ENCODE results near the gene PLXNA2. TPM values are rescaled to one million over a fixed set of nuclear protein-coding genes. Genes with fewer than 3 reads are reported as not detected.

The PLXNA2 gene
- total and polyA plus RNA-seq, 2 of the 13 experiments (the other 11 are each of a cell fraction or from before 2014, with no cell fraction given): 1.1 to 2.1 TPM

DNA sequence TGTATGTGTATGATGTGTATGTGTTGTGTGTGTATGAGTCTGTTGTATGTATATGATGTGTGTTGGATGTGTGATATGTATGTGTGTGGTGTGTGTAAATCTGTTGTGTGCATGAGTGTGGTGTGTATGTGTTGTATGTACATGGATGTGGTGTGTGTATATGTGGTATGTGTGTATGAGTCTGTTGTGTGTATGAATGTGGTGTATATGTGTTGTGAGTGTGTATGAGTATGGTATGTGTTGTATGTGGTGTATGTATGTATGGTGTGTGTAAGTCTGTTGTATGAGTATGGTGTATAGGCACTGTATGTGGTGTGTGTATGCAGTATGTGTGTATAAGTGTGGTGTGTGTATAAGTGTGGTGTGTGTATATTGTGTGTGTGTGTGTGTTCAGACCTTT is 95.0 kb downstream of the PLXNA2 start (continued):
- TF ChIP-seq, protein P1, sequence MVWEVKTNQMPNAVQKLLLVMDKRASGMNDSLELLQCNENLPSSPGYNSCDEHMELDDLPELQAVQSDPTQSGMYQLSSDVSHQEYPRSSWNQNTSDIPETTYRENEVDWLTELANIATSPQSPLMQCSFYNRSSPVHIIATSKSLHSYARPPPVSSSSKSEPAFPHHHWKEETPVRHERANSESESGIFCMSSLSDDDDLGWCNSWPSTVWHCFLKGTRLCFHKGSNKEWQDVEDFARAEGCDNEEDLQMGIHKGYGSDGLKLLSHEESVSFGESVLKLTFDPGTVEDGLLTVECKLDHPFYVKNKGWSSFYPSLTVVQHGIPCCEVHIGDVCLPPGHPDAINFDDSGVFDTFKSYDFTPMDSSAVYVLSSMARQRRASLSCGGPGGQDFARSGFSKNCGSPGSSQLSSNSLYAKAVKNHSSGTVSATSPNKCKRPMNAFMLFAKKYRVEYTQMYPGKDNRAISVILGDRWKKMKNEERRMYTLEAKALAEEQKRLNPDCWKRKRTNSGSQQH (CRISPR knock-in tag; IDR thresholded peaks at IDR 0.05; ENCODE audit: low read depth): no peak
- TF ChIP-seq ZNF207 (IDR thresholded peaks at IDR 0.05; ENCODE audit: borderline replicate concordance) (0 out of 2 replicates have a peak, but pooled peaks have one; percentile 59), GZF1 (CRISPR knock-in tag; IDR thresholded peaks at IDR 0.05) (no peak), STAT5B (CRISPR knock-in tag; IDR thresholded peaks at IDR 0.05) (no peak), ZIK1 (CRISPR knock-in tag; IDR thresholded peaks at IDR 0.05; ENCODE audit: borderline replicate concordance, low read depth) (no peak), RBM22 (optimal IDR thresholded peaks at IDR 0.05; ENCODE audit: low read length) (no peak), MXD4 (CRISPR knock-in tag; IDR thresholded peaks at IDR 0.05) (no peak), FOXM1 (CRISPR knock-in tag; IDR thresholded peaks at IDR 0.05) (no peak), STAG1 (CRISPR knock-in tag; IDR thresholded peaks at IDR 0.05) (no peak), GABPA (IDR thresholded peaks at IDR 0.05; ENCODE audit: low read depth, low read length) (no peak), GABPA (CRISPR knock-in tag; IDR thresholded peaks at IDR 0.05; ENCODE audit: low read depth) (no peak), ZNF83 (CRISPR knock-in tag; IDR thresholded peaks at IDR 0.05; ENCODE audit: borderline replicate concordance) (no peak), NFIC (IDR thresholded peaks at IDR 0.05; ENCODE audit: low read length) (no peak)
- TF ChIP-seq, protein P2, sequence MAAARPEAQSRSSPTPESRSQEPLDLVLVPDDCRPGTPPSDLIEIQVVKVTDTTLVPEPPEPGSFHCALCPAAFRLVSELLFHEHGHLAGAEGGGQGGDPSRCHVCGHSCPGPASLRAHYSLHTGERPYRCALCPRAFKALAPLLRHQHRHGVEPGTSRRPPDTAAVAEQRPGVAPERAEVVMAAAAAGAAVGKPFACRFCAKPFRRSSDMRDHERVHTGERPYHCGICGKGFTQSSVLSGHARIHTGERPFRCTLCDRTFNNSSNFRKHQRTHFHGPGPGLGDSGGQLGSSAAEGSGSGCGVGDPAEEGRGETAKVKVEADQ (CRISPR knock-in tag; IDR thresholded peaks at IDR 0.05; ENCODE audit: borderline replicate concordance): no peak
- TF ChIP-seq, protein P3, sequence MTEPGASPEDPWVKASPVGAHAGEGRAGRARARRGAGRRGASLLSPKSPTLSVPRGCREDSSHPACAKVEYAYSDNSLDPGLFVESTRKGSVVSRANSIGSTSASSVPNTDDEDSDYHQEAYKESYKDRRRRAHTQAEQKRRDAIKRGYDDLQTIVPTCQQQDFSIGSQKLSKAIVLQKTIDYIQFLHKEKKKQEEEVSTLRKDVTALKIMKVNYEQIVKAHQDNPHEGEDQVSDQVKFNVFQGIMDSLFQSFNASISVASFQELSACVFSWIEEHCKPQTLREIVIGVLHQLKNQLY (CRISPR knock-in tag; IDR thresholded peaks at IDR 0.05): no peak
- TF ChIP-seq, protein P4, sequence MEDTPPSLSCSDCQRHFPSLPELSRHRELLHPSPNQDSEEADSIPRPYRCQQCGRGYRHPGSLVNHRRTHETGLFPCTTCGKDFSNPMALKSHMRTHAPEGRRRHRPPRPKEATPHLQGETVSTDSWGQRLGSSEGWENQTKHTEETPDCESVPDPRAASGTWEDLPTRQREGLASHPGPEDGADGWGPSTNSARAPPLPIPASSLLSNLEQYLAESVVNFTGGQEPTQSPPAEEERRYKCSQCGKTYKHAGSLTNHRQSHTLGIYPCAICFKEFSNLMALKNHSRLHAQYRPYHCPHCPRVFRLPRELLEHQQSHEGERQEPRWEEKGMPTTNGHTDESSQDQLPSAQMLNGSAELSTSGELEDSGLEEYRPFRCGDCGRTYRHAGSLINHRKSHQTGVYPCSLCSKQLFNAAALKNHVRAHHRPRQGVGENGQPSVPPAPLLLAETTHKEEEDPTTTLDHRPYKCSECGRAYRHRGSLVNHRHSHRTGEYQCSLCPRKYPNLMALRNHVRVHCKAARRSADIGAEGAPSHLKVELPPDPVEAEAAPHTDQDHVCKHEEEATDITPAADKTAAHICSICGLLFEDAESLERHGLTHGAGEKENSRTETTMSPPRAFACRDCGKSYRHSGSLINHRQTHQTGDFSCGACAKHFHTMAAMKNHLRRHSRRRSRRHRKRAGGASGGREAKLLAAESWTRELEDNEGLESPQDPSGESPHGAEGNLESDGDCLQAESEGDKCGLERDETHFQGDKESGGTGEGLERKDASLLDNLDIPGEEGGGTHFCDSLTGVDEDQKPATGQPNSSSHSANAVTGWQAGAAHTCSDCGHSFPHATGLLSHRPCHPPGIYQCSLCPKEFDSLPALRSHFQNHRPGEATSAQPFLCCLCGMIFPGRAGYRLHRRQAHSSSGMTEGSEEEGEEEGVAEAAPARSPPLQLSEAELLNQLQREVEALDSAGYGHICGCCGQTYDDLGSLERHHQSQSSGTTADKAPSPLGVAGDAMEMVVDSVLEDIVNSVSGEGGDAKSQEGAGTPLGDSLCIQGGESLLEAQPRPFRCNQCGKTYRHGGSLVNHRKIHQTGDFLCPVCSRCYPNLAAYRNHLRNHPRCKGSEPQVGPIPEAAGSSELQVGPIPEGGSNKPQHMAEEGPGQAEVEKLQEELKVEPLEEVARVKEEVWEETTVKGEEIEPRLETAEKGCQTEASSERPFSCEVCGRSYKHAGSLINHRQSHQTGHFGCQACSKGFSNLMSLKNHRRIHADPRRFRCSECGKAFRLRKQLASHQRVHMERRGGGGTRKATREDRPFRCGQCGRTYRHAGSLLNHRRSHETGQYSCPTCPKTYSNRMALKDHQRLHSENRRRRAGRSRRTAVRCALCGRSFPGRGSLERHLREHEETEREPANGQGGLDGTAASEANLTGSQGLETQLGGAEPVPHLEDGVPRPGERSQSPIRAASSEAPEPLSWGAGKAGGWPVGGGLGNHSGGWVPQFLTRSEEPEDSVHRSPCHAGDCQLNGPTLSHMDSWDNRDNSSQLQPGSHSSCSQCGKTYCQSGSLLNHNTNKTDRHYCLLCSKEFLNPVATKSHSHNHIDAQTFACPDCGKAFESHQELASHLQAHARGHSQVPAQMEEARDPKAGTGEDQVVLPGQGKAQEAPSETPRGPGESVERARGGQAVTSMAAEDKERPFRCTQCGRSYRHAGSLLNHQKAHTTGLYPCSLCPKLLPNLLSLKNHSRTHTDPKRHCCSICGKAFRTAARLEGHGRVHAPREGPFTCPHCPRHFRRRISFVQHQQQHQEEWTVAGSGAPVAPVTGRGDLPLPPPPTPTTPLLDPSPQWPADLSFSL (CRISPR knock-in tag; IDR thresholded peaks at IDR 0.05): peak; percentile 86; the same call in 1 of the 2 replicates
- TF ChIP-seq, protein P5, sequence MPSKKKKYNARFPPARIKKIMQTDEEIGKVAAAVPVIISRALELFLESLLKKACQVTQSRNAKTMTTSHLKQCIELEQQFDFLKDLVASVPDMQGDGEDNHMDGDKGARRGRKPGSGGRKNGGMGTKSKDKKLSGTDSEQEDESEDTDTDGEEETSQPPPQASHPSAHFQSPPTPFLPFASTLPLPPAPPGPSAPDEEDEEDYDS (CRISPR knock-in tag; IDR thresholded peaks at IDR 0.05): no peak
- TF ChIP-seq, protein P6, sequence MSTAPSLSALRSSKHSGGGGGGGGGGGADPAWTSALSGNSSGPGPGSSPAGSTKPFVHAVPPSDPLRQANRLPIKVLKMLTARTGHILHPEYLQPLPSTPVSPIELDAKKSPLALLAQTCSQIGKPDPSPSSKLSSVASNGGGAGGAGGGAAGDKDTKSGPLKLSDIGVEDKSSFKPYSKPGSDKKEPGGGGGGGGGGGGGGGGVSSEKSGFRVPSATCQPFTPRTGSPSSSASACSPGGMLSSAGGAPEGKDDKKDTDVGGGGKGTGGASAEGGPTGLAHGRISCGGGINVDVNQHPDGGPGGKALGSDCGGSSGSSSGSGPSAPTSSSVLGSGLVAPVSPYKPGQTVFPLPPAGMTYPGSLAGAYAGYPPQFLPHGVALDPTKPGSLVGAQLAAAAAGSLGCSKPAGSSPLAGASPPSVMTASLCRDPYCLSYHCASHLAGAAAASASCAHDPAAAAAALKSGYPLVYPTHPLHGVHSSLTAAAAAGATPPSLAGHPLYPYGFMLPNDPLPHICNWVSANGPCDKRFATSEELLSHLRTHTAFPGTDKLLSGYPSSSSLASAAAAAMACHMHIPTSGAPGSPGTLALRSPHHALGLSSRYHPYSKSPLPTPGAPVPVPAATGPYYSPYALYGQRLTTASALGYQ (CRISPR knock-in tag; IDR thresholded peaks at IDR 0.05): no peak
- TF ChIP-seq, protein P7, sequence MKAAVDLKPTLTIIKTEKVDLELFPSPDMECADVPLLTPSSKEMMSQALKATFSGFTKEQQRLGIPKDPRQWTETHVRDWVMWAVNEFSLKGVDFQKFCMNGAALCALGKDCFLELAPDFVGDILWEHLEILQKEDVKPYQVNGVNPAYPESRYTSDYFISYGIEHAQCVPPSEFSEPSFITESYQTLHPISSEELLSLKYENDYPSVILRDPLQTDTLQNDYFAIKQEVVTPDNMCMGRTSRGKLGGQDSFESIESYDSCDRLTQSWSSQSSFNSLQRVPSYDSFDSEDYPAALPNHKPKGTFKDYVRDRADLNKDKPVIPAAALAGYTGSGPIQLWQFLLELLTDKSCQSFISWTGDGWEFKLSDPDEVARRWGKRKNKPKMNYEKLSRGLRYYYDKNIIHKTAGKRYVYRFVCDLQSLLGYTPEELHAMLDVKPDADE (CRISPR knock-in tag; IDR thresholded peaks at IDR 0.05): no peak

All from HepG2 (cell line).